ENCODE measurements around the gene TK2. TPM values are rescaled to one million over a fixed set of nuclear protein-coding genes. Genes with fewer than 3 reads are reported as not detected.
"Not testable (repeated sequence)": the region's sequence is repeated elsewhere in the genome, so short reads cannot be mapped to it uniquely, and the experiment has no call there.

The TK2 gene
- total RNA-seq, 1 donor from 2014 or later = 18.6 TPM

DNA sequence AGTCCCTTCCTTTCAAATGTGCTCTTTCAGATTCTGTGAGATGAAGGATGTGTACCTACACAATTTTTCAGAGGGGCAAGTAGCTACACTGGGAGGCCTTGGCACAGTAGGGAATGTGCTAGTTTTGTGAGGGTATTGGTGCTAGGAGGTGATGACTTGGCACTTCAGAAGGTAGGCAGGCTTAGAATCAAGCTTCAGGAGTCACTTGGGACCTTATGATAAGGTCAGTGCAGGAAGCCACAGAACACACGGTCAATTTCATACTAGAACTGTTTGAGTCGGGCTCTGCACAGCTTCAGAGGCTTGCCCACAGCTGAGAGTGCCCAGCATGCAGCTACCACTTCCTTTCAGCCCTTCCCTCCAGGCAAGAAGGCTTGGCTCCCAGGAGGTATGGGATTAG, 22.4 kb upstream of the TK2 start:
- no peak for DNase-seq
- TF ChIP-seq CTCF (IDR thresholded peaks at IDR 0.05; ENCODE audit: borderline replicate concordance) = no peak
- H3K4me3 ChIP-seq = no peak overlapping the region
- intact Hi-C loops (cut with micrococcal nuclease) = no loop called here
- peaks cover 7% of the 10 kb centered on the region for H3K27me3 ChIP-seq (ENCODE audit: low read depth)
- H3K27ac ChIP-seq (replicated peaks) = no peak overlapping the region
- H3K4me1 ChIP-seq = peaks cover 16% of the 10 kb centered on the region
- no peaks in the 10 kb centered on the region for H3K9me3 ChIP-seq (replicated peaks)
- peaks cover under 1% of the 10 kb centered on the region for H3K36me3 ChIP-seq

GRCh38 chr16:66569827-66570405, 20.0 kb upstream of the TK2 start:
- no peaks in the 10 kb centered on the region for H3K27me3 ChIP-seq (ENCODE audit: low read depth)
- H3K4me3 ChIP-seq = no peak overlapping the region
- peaks cover 4% of the 10 kb centered on the region for H3K4me1 ChIP-seq
- intact Hi-C loops (cut with micrococcal nuclease) = no loop called here
- peaks cover 14% of the 10 kb centered on the region for H3K36me3 ChIP-seq
- H3K9me3 ChIP-seq (replicated peaks) = no peaks in the 10 kb centered on the region
- no peak for DNase-seq
- TF ChIP-seq CTCF (IDR thresholded peaks at IDR 0.05; ENCODE audit: borderline replicate concordance) = no peak
- no peak overlapping the region for H3K27ac ChIP-seq (replicated peaks)

- intact Hi-C loops (cut with micrococcal nuclease) = no loop called here
- H3K4me1 ChIP-seq = peaks cover 4% of the 10 kb centered on the region
- H3K9me3 ChIP-seq (replicated peaks) = no peaks in the 10 kb centered on the region
- no peak overlapping the region for H3K4me3 ChIP-seq
- H3K27ac ChIP-seq (replicated peaks) = no peak overlapping the region
- no peak for TF ChIP-seq CTCF (IDR thresholded peaks at IDR 0.05; ENCODE audit: borderline replicate concordance)
- H3K27me3 ChIP-seq (ENCODE audit: low read depth) = no peaks in the 10 kb centered on the region
- H3K36me3 ChIP-seq = peaks cover 14% of the 10 kb centered on the region
- no peak for DNase-seq
Measured at GRCh38 chr16:66569131-66569530, 19.2 kb upstream of the TK2 start.

DNA sequence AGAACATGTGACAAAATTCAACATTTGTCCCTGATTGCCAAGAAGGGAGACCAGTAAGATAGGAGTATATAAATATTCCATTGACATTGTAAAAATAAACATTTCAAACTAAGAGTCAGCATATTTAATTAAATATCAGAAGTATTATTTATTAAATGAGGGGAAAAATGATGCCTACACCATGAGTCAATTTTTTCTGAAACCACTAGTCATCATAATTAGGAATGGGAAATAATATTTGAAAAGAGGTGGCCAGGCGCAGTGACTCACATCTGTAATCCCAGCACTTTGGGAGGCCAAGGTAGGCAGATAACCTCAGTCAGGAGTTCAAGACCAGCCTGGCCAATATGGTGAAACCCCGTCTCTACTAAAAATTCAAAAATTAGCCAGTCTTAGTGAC, 18.4 kb upstream of the TK2 start:
- intact Hi-C loops (cut with micrococcal nuclease) = no loop called here
- Histone ChIP-seq H3K27me3 (ENCODE audit: low read depth) (no peaks in the 10 kb centered on the region), H3K27ac (replicated peaks) (no peak overlapping the region), H3K4me3 (no peak overlapping the region), H3K36me3 (peaks cover 18% of the 10 kb centered on the region), H3K9me3 (replicated peaks) (no peaks in the 10 kb centered on the region), H3K4me1 (peaks cover 4% of the 10 kb centered on the region)
- no peak for DNase-seq
- TF ChIP-seq CTCF (IDR thresholded peaks at IDR 0.05; ENCODE audit: borderline replicate concordance) = no peak

GRCh38 chr16:66567270-66567669, 17.3 kb upstream of the TK2 start:
- DNase-seq; intact Hi-C loops (cut with micrococcal nuclease); H3K4me3 ChIP-seq; H3K4me1 ChIP-seq; H3K9me3 ChIP-seq (replicated peaks); H3K27me3 ChIP-seq (ENCODE audit: low read depth); H3K27ac ChIP-seq (replicated peaks): not testable (repeated sequence)
- peaks cover 21% of the 10 kb centered on the region for H3K36me3 ChIP-seq

GRCh38 chr16:66566051-66566901, 16.4 kb upstream of the TK2 start, which contains the start of gene CMTM1:
TSS of gene CMTM1 (plus strand) at chr16:66566439. CDS start at chr16:66566514, 75 bp downstream.
- intact Hi-C loops (cut with micrococcal nuclease) = no loop called here
- H3K27ac ChIP-seq (replicated peaks) = no peak within 1 kb of the TSS
- no peak for DNase-seq
- TF ChIP-seq CTCF (IDR thresholded peaks at IDR 0.05; ENCODE audit: borderline replicate concordance) = no peak
- H3K27me3 ChIP-seq (ENCODE audit: low read depth) = no peaks in the 10 kb centered on the region
- no peaks in the 10 kb centered on the region for H3K9me3 ChIP-seq (replicated peaks)
- H3K4me1 ChIP-seq = peaks cover 4% of the 10 kb centered on the region
- no peak within 1 kb of the TSS for H3K4me3 ChIP-seq
- H3K36me3 ChIP-seq = peaks cover 21% of the 10 kb centered on the region
